NCI-H2081 treated with DMSO at 0.1 percent for 48 hours (cell line): ENCODE measurements around the gene AKAP7.
"Not testable (repeated sequence)": the region's sequence is repeated elsewhere in the genome, so short reads cannot be mapped to it uniquely, and the experiment has no call there.

Experiments
- DNase-seq: peaks from one replicate; lab custom pipeline; 2025; lab: John Stamatoyannopoulos, UW

The AKAP7 gene

DNA sequence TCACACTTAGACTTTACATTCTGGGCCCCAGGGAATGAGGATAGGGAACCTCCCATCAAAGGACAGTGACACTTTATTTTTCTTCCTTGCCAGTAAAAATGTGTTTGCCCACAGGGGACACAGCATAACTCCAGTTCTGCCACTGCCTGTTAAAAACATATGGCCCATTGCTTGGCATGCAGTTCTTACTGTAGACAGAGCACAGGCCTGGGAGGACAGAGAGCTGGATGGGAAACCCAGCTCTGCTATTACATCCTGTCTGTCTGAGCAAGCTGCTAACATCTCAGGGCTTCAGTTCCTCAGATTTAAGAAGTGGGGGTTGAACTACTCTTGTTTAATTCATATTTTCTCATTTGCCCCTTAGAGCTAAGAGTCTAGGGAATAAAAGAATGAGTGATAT lies 120.2 kb downstream of the AKAP7 start:
- no peak for DNase-seq

GRCh38 chr6:131255911-131256310 lies 120.6 kb downstream of the AKAP7 start:
- DNase-seq: no peak

DNA sequence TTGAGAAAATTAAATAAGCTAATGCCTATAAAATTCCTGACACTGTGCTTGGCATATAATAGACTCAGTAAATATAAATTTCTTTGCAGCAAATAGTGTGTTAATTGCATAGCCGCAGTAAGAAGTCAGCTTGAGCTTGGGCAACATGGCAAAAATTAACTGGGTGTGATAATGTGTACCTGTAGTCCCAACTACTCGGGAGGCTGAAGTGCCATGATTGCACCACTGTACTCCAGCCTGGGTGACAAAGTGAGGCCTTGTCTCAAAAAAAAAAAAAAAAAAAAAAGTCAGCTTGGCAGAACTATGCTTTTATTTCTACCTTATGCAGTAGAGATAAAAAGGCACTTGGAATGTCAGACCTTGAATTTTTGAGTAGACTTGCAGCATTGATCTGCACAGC lies 121.8 kb downstream of the AKAP7 start:
- no peak for DNase-seq

- no peak for DNase-seq
These were observed 122.9 kb downstream of the AKAP7 start for GRCh38 chr6:131258010-131258652.

DNA sequence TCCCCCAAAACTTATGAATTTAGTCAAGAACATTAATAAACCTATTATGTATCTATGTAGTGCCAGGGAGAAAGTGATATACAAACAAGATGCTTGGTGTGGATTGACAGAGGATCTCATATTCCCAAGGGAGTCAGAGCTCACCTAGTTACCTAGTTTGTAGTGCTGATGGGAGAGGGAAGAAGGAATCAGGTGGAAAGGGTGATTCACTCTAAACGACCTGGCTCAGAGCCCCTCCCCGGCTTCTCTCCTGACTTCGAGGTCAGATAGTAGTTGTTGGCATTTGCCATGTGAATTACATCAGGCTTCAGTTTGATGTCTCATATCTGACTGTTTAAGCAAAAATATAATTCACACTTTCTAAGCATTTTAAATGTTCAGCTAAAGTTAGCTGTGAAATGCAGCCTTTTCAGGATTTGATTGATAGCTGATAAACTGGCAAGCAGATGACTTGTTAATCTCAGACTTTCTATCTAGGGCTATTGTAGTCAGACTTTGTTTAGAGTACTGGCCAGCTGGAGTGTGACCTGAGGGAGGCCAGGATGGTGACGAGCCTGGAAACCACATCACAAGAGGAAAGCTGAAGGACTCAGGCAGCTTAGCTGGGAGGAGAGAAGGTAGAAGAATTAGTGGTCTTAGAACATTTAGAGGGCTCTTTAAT lies 123.7 kb downstream of the AKAP7 start:
- no peak for DNase-seq

GRCh38 chr6:131260960-131261359 lies 125.7 kb downstream of the AKAP7 start:
- not testable (repeated sequence) for DNase-seq

GRCh38 chr6:131262060-131262459 lies 126.8 kb downstream of the AKAP7 start:
- DNase-seq: no peak

GRCh38 chr6:131265939-131266338 lies 130.7 kb downstream of the AKAP7 start:
- no peak for DNase-seq

GRCh38 chr6:131268303-131268702 lies 133.0 kb downstream of the AKAP7 start:
- no peak for DNase-seq

- DNase-seq: no peak
These were observed 134.5 kb downstream of the AKAP7 start for GRCh38 chr6:131269565-131270391.

DNA sequence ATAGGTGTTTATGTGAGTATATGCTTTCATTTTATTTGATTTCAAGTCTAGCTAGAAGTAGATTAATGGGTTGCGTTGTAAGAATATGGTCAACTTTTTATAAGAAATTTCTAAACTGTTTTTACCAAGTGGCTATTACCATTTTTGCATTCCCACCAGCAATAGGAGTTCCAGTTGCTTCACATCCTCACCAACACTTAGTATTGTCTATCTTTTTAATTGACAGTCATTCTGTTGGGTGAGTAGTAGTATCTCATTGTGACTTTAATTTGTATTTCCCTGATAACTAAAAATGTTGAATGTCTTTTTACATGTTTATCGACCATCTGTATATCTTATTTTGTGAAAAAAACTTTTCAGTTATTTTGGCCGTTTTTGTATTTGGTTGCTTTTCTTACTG lies 135.3 kb downstream of the AKAP7 start:
- DNase-seq: no peak

DNA sequence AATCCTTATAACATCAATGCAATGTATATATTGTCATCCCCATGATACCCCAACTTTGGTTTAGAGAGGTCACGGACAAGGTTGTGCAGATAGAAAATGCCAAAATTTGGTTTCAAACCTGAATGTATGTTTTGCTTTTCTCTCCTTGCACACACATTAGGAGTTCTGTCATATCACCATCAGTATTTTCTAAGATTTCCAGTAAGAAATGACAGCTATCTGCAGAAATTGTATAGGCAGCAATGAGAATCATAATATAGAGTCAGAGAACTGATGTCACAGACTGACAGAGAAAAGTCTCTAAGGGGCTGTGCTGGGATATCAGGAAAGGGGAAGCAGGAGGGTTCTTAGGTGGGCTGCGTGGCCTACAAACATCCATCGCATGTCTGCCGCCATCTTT lies 140.0 kb downstream of the AKAP7 start:
- no peak for DNase-seq

DNA sequence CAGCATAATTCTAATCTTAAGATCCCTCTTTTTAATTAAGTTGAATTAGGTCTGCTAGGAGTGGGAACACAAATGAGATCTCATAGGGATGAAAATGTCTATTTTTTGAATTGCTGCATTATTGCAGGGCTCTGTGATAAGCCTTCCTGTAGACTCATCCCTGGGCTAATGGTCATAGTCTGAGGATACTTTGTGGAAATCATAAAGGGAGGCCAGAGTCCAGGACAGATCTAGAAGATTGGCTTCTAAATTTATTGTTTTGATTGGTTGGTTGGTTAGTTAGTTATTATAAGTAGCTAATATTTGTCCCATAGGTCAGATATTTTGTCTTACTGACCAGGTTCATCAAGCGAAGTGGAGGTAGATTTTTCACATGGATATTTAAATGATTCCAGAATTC lies 142.3 kb downstream of the AKAP7 start:
- no peak for DNase-seq

DNA sequence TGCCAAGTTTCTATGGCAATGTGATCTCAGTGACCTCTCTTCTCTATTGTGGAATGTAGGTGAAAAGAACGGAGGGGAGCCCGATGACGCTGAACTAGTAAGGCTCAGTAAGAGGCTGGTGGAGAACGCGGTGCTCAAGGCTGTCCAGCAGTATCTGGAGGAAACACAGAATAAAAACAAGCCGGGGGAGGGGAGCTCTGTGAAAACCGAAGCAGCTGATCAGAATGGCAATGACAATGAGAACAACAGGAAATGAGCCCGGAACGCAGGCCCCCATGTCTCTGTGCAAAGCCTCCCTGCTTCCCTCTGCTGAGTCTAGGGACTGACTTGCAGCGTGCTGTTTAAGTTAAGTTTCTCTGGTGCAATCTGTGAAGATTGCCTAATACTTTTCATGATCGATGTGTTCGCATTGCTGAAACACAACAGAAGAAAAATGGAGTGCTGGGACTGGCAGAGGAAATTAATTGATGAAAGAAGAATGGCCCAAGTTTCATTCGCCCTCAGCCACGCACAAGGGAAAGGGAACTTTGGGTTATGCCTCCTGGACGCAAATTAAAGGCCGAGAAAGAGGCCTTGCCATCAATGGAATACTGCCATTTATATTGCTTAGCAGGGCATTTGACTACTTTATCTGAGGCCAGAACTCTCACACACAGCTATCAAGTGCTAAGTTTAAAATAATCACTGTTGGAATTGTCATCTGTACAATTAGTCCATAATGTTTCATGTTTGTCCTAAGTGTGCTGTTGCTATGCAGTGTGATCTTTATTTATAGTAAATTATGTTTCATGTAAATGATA lies 146.4 kb downstream of the AKAP7 start:
- no peak for DNase-seq

DNA sequence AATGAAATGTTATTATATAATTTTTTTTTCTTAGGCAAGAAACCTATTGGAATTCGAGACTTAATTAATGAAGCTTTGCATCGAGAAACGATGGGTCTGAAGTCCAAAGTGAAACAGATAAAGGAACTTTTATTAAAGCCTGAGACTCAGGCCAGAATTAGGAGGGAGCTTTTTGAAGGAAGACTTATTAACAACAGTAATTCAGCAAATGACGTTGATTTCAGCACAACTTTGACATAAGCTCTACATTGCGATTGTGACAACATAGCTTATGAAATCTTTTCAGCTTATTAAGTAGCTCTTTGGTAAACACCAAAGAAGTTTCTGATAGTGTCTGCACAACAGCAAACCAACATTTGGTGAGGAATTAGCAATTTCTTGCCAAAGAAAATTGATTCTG lies 147.1 kb downstream of the AKAP7 start:
- DNase-seq: no peak

DNA sequence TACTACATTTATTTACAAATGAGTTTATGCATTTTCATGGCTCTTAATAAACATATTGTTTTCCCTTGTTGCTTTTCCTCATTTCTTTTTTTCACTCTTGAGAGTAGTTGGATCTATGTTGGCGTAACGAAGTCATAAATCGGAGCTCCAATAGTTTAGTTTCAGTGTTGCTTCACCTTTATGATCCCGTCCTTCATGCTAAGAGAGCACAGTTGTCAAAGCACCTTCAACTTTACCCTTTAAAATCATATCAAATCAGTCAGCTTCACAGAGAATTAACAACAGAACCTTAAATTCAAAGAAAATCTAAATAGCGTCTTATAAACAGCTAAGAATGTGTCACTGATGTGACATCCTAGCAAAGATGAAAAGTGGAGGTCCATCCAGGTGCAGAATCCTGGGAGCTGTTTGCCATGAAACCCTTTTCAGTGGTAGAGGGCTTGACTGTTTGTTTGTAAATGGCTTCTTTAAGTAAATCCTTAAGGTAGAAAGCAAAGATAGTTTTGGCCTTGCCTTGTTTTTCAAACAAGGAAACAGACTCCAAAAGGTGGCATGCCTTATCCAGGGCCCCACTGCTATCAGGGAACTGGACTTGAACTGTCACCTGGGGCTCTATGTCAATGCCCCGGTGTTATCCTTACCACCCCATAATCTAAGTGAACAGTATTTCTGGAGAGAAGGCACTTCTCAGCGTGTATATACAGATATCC lies 148.4 kb downstream of the AKAP7 start:
- no peak for DNase-seq

DNA sequence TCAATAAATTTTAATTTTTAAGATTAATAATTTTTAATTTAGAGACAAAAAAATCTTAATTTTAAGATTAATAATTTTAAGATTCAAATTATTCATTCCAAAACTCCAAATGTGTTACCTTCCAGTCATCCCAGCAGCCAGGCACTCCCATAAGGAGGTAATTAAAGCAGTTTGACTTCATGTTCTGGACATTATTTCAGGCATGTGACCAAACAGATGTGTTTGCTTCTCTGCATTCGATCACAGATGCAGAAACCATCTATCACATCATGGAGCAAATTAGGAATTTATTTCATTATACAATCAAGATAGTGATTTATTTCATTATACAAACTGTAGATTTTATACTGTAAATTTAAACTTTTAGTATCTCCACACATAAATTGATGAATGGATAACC lies 150.3 kb downstream of the AKAP7 start:
- no peak for DNase-seq

DNA sequence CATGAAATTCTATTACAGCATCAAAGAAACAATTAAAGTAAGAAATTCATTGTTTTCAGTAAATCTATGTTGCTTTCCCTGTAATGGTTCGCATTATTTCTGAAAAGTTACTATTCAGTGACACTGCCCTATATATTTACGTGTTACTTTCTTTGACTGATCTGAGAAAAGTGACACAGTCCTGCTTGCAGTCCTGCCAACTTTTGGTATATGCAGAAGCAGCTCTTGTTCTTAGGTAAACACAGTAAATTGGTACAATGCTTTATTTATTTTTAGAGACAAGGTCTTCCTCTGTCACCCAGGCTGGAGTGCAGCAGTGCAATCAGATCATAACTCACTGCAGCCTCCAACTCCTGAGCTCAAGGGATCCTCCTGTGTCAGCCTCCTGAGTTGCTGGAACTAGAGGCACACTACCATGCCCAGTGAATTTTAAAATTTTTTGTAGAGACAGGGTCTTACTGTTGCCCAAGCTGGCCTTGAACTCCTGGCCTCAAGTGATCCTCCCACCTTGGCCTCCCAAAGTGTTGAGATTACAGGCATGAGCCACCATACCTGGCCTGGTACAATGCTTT lies 151.3 kb downstream of the AKAP7 start:
- no peak for DNase-seq

DNA sequence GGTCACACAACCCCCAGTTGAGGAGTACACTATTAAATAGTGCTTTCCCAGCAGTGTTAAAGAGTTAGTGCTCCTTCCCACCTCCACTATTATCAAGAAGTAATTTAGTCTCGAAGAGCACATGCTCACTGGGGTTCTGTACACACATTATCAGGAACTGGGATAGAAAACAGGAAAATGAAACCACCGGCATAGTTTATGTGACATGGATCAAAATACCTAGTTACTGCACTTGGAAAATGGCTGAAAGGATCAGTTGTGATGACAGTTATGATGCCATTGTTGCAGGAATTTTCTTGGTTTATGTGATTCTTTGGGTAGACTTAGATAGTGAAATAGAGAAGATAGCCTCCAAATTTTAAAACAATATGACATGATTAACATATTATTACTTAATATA lies 152.9 kb downstream of the AKAP7 start:
- DNase-seq: no peak

DNA sequence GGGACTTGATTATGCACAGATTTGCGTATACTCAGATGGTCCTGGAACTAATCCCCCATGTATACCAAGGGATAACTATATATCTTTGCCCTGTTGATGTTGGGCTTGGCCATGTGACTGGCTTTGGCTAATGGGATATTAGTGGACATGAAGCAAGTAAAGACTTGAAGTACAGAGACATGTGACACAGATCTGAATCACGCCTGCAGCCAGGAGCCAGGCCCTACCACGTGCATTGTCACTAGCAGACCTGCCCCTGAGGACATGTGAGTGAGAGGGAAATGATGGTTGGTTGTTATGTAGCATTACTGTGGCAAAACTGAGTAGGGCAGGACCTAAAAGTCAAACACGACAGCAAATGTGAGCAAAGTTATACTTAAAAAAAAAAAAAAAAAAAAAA lies 155.7 kb downstream of the AKAP7 start:
- no peak for DNase-seq
